Fibroblast of lung (primary cell): ENCODE measurements around the gene POP4. TPM values are rescaled to one million over a fixed set of nuclear protein-coding genes. Genes with fewer than 3 reads are reported as not detected.

Source experiments
- DNase-seq, 2 donors: peaks; one replicate each; pipeline versions ENCODE4 v3.0.0 to v3.0.0-alpha.2; 2010; ENCODE audit warnings: low read depth in 2 of 2
- H2AFZ ChIP-seq: 2 replicates; pipeline ENCODE4 v1.5.1; 2012; ENCODE audit warnings: low read length, control low read depth, inconsistent platforms
- H3K27ac ChIP-seq: 2 replicates; pipeline ENCODE4 v1.5.1; 2011; ENCODE audit warnings: low read length, control low read depth; ENCODE audit not compliant: insufficient read depth
- H3K27me3 ChIP-seq: 2 replicates; pipeline ENCODE4 v1.5.1; 2011; ENCODE audit warnings: mild to moderate bottlenecking, low read length; ENCODE audit not compliant: control insufficient read depth, insufficient read depth
- H3K36me3 ChIP-seq: 2 replicates; pipeline ENCODE4 v1.5.1; 2011; ENCODE audit warnings: low read length; ENCODE audit not compliant: control insufficient read depth, insufficient read depth
- H3K4me1 ChIP-seq: 2 replicates; pipeline ENCODE4 v1.5.1; 2011; ENCODE audit warnings: low read length; ENCODE audit not compliant: control insufficient read depth, insufficient read depth; ENCODE audit errors: extremely low read depth
- H3K4me2 ChIP-seq: 2 replicates; pipeline ENCODE4 v1.5.1; 2011; ENCODE audit warnings: low read length, control low read depth; ENCODE audit not compliant: insufficient read depth; ENCODE audit errors: extremely low read depth
- H3K4me3 ChIP-seq, 4 experiments: fragments of 200-600 bp in 1 of 4; sonication (generic) in 1 of 4; replicated peaks in 1 of 4; 2 replicates each; pipeline ENCODE4 v1.5.1; 2011 to 2016; ENCODE audit warnings: low read length in 4 of 4, low read depth in 3 of 4, mild to moderate bottlenecking in 3 of 4, control low read depth in 2 of 4, inconsistent platforms in 1 of 4, mixed read lengths in 1 of 4; ENCODE audit not compliant: insufficient read depth in 1 of 4; ENCODE audit errors: control extremely low read depth in 1 of 4
- H3K79me2 ChIP-seq: 2 replicates; pipeline ENCODE4 v1.5.1; 2012; ENCODE audit warnings: mild to moderate bottlenecking, low read length, inconsistent platforms; ENCODE audit not compliant: control insufficient read depth, insufficient read depth
- H3K9ac ChIP-seq: 2 replicates; pipeline ENCODE4 v1.5.1; 2011; ENCODE audit warnings: mild to moderate bottlenecking, low read length, control low read depth; ENCODE audit not compliant: insufficient read depth
- H3K9me3 ChIP-seq: 2 replicates; pipeline ENCODE4 v1.5.1; 2012; ENCODE audit warnings: low read depth, low read length; ENCODE audit not compliant: control insufficient read depth, insufficient read depth
- H4K20me1 ChIP-seq: 2 replicates; pipeline ENCODE4 v1.5.1; 2011; ENCODE audit warnings: low read length; ENCODE audit not compliant: control insufficient read depth, insufficient read depth; ENCODE audit errors: extremely low read depth
- EZH2 ChIP-seq: IDR thresholded peaks from 2 replicates; pipeline ENCODE4 v1.5.1; 2012; ENCODE audit warnings: low read length, control low read depth, mild to moderate bottlenecking; ENCODE audit errors: missing control alignments
- polyA plus RNA-seq, 2 donors: library from polyadenylated mRNA; depleted of rRNA in 1 of 2; stranded (reverse) in 1 of 2; unstranded in 1 of 2; fragments of >200 nt; gene quantifications; 2 replicates each; pipeline ENCODE4 v1.2.1, GENCODE V29; 2011 to 2012; ENCODE audit warnings: missing spikeins in 1 of 2
- total RNA-seq: library from RNA; depleted of rRNA; stranded (reverse); fragments of >200 nt; gene quantifications from 2 replicates; pipeline ENCODE4 v1.2.1, GENCODE V29; 2014
- TF ChIP-seq, protein P1 (sequence below), 2 donors: IDR thresholded peaks in 1 of 2; conservative IDR thresholded peaks in 1 of 2; 1 replicate in 1 of 2; 2 replicates in 1 of 2; pipeline ENCODE4 v1.5.1; 2011 to 2012; ENCODE audit warnings: low read length in 2 of 2, control low read depth in 1 of 2, inconsistent platforms in 1 of 2, low read depth in 1 of 2, mild to moderate bottlenecking in 1 of 2

POP4 gene
- total and polyA plus RNA-seq, 2 donors (not counting 1 experiment from before 2014, with no cell fraction given), result 77.1 to 102 TPM

GRCh38 chr19:29587059-29587458 lies 19.0 kb upstream of the POP4 start:
- Histone ChIP-seq H3K4me2 (no peak overlapping the region), H3K27ac (no peak overlapping the region), H3K27me3 (peaks cover 3% of the 10 kb centered on the region), H3K9ac (no peak overlapping the region), H3K36me3 (no peaks in the 10 kb centered on the region), H3K9me3 (no peaks in the 10 kb centered on the region), H3K4me1 (no peaks in the 10 kb centered on the region), H3K79me2 (no peaks in the 10 kb centered on the region), H2AFZ (no peak overlapping the region), H4K20me1 (no peaks in the 10 kb centered on the region), H3K4me3 (no peak overlapping the region)
- TF ChIP-seq, protein P1, sequence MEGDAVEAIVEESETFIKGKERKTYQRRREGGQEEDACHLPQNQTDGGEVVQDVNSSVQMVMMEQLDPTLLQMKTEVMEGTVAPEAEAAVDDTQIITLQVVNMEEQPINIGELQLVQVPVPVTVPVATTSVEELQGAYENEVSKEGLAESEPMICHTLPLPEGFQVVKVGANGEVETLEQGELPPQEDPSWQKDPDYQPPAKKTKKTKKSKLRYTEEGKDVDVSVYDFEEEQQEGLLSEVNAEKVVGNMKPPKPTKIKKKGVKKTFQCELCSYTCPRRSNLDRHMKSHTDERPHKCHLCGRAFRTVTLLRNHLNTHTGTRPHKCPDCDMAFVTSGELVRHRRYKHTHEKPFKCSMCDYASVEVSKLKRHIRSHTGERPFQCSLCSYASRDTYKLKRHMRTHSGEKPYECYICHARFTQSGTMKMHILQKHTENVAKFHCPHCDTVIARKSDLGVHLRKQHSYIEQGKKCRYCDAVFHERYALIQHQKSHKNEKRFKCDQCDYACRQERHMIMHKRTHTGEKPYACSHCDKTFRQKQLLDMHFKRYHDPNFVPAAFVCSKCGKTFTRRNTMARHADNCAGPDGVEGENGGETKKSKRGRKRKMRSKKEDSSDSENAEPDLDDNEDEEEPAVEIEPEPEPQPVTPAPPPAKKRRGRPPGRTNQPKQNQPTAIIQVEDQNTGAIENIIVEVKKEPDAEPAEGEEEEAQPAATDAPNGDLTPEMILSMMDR (conservative IDR thresholded peaks at IDR 0.05 in 1 of 2, IDR thresholded peaks at IDR 0.05 in 1 of 2; ENCODE audit: low read depth in 1 of 2, low read length in 2 of 2), result no peak
- TF ChIP-seq EZH2, result no peak
- DNase-seq, result no peak

- H3K4me3 ChIP-seq, result no peak overlapping the region
- H3K4me2 ChIP-seq, result no peak overlapping the region
- H3K36me3 ChIP-seq, result no peaks in the 10 kb centered on the region
- H3K27me3 ChIP-seq, result peaks cover 3% of the 10 kb centered on the region
- H3K9me3 ChIP-seq, result no peaks in the 10 kb centered on the region
- H2AFZ ChIP-seq, result no peak overlapping the region
- no peak overlapping the region for H3K9ac ChIP-seq
- no peaks in the 10 kb centered on the region for H4K20me1 ChIP-seq
- peak in 1 of 2 donors; percentile 16 for DNase-seq
- H3K79me2 ChIP-seq, result no peaks in the 10 kb centered on the region
- no peaks in the 10 kb centered on the region for H3K4me1 ChIP-seq
- H3K27ac ChIP-seq, result no peak overlapping the region
- TF ChIP-seq, protein P1 (conservative IDR thresholded peaks at IDR 0.05 in 1 of 2, IDR thresholded peaks at IDR 0.05 in 1 of 2; ENCODE audit: low read depth in 1 of 2, low read length in 2 of 2), result no peak
- TF ChIP-seq EZH2, result no peak
Observed at GRCh38 chr19:29587518-29587986, 18.5 kb upstream of the POP4 start.

GRCh38 chr19:29588095-29588494 lies 18.0 kb upstream of the POP4 start:
- Histone ChIP-seq H3K4me1 (no peaks in the 10 kb centered on the region), H3K4me2 (no peak overlapping the region), H3K27me3 (peaks cover 3% of the 10 kb centered on the region), H3K27ac (no peak overlapping the region), H3K79me2 (no peaks in the 10 kb centered on the region), H2AFZ (no peak overlapping the region), H3K36me3 (no peaks in the 10 kb centered on the region), H3K4me3 (no peak overlapping the region), H3K9ac (no peak overlapping the region), H3K9me3 (no peaks in the 10 kb centered on the region), H4K20me1 (no peaks in the 10 kb centered on the region)
- DNase-seq, result no peak
- TF ChIP-seq EZH2, result no peak
- TF ChIP-seq, protein P1 (conservative IDR thresholded peaks at IDR 0.05 in 1 of 2, IDR thresholded peaks at IDR 0.05 in 1 of 2; ENCODE audit: low read depth in 1 of 2, low read length in 2 of 2), result no peak
